Astrocyte (in vitro differentiated cells and primary cell): Measurements from ENCODE around the gene IQCN. TPM values are rescaled to one million over a fixed set of nuclear protein-coding genes. Genes with fewer than 3 reads are reported as not detected.

Experiments
- DNase-seq: peaks from one replicate; pipeline ENCODE4 v3.0.0-alpha.2; 2010; ENCODE audit warnings: low read depth
- FAIRE-seq: peaks from 2 replicates; lab custom pipeline; 2011; peaks lifted over from hg19 to GRCh38; lab: Jason Lieb, UNC
- H2AFZ ChIP-seq: 2 replicates; pipeline ENCODE4 v1.6.0; 2012; ENCODE audit warnings: low read depth, low read length, inconsistent platforms
- H3K27ac ChIP-seq: 2 replicates; pipeline ENCODE4 v1.5.1; 2011; ENCODE audit warnings: low read depth, low read length, inconsistent platforms
- H3K27me3 ChIP-seq: 2 replicates; pipeline ENCODE4 v1.6.0; 2011; ENCODE audit warnings: low read length, inconsistent platforms; ENCODE audit not compliant: insufficient read depth
- H3K36me3 ChIP-seq: 2 replicates; pipeline ENCODE4 v1.5.1; 2011; ENCODE audit warnings: low read length, inconsistent platforms; ENCODE audit not compliant: insufficient read depth
- H3K4me1 ChIP-seq: 2 replicates; pipeline ENCODE4 v1.5.1; 2011; ENCODE audit warnings: low read length, inconsistent platforms; ENCODE audit not compliant: insufficient read depth
- H3K4me2 ChIP-seq: 2 replicates; pipeline ENCODE4 v1.6.0; 2012; ENCODE audit warnings: low read length, inconsistent platforms
- H3K4me3 ChIP-seq: 2 replicates; pipeline ENCODE4 v1.5.1; 2011; ENCODE audit warnings: low read depth, mild to moderate bottlenecking, low read length, inconsistent platforms; ENCODE audit not compliant: insufficient read depth
- H3K79me2 ChIP-seq: 2 replicates; pipeline ENCODE4 v1.6.0; 2012; ENCODE audit warnings: mild to moderate bottlenecking, low read length, inconsistent platforms; ENCODE audit not compliant: insufficient read depth
- H3K9ac ChIP-seq: 2 replicates; pipeline ENCODE4 v1.6.0; 2012; ENCODE audit warnings: mild to moderate bottlenecking, low read length, inconsistent platforms
- H3K9me3 ChIP-seq: 2 replicates; pipeline ENCODE4 v1.5.1; 2012; ENCODE audit warnings: low read depth, mild to moderate bottlenecking, low read length, inconsistent platforms; ENCODE audit not compliant: insufficient read depth
- H4K20me1 ChIP-seq: 2 replicates; pipeline ENCODE4 v1.6.0; 2012; ENCODE audit warnings: low read length, inconsistent platforms; ENCODE audit not compliant: insufficient read depth
- H3K27ac Mint-ChIP-seq: one replicate; pipeline ENCODE4 v1.8.0; 2021; ENCODE audit warnings: mild to moderate bottlenecking, mixed read lengths; ENCODE audit not compliant: unreplicated experiment
- H3K27me3 Mint-ChIP-seq: one replicate; pipeline ENCODE4 v1.8.0; 2021; ENCODE audit warnings: low read depth, mixed read lengths; ENCODE audit not compliant: unreplicated experiment
- H3K36me3 Mint-ChIP-seq: one replicate; pipeline ENCODE4 v1.8.0; 2021; ENCODE audit warnings: low read depth, mixed read lengths; ENCODE audit not compliant: unreplicated experiment
- H3K4me1 Mint-ChIP-seq: one replicate; pipeline ENCODE4 v1.8.0; 2021; ENCODE audit warnings: low read depth, mixed read lengths; ENCODE audit not compliant: unreplicated experiment
- H3K4me3 Mint-ChIP-seq: one replicate; pipeline ENCODE4 v1.8.0; 2021; ENCODE audit warnings: mild to moderate bottlenecking, moderate library complexity, mixed read lengths; ENCODE audit not compliant: unreplicated experiment
- H3K9me3 Mint-ChIP-seq: one replicate; pipeline ENCODE4 v1.8.0; 2021; ENCODE audit warnings: mild to moderate bottlenecking, mixed read lengths; ENCODE audit not compliant: unreplicated experiment
- CTCF ChIP-seq: IDR thresholded peaks from 2 replicates; pipeline ENCODE4 v1.5.1; 2011; ENCODE audit warnings: low read depth, mild to moderate bottlenecking, inconsistent platforms, low read length, moderate library complexity; ENCODE audit not compliant: insufficient read depth
- EZH2 ChIP-seq: IDR thresholded peaks from 2 replicates; pipeline ENCODE4 v1.6.1; 2012; ENCODE audit warnings: mild to moderate bottlenecking, low read length, inconsistent platforms; ENCODE audit not compliant: insufficient read depth
- total RNA-seq: library from RNA; stranded (reverse); gene quantifications from 2 replicates; pipeline ENCODE4 v1.2.1, GENCODE V29; 2021

IQCN gene
- total RNA-seq, 1 donor from 2014 or later = 1.7 TPM

GRCh38 chr19:18219911-18220631 lies 54.2 kb downstream of the IQCN start:
- Mint-ChIP-seq H3K4me1 (peaks cover 7% of the 10 kb centered on the region), H3K4me3 (peak overlapping the region; percentile 45), H3K27me3 (peaks cover 21% of the 10 kb centered on the region), H3K9me3 (no peaks in the 10 kb centered on the region), H3K27ac (no peak overlapping the region), H3K36me3 (peaks cover 3% of the 10 kb centered on the region)
- no peak for FAIRE-seq
- Histone ChIP-seq H4K20me1 (no peaks in the 10 kb centered on the region), H3K9ac (no peak overlapping the region), H3K4me2 (no peak overlapping the region), H3K27ac (no peak overlapping the region), H3K9me3 (no peaks in the 10 kb centered on the region), H3K79me2 (no peaks in the 10 kb centered on the region), H3K27me3 (peaks cover 5% of the 10 kb centered on the region), H3K4me3 (no peak overlapping the region), H3K4me1 (peaks cover 9% of the 10 kb centered on the region), H2AFZ (no peak overlapping the region), H3K36me3 (no peaks in the 10 kb centered on the region)
- no peak for DNase-seq
- TF ChIP-seq CTCF (no peak), EZH2 (no peak)

- Mint-ChIP-seq H3K4me3 (no peak overlapping the region), H3K27me3 (peaks cover 18% of the 10 kb centered on the region), H3K4me1 (peaks cover 10% of the 10 kb centered on the region), H3K9me3 (no peaks in the 10 kb centered on the region), H3K27ac (no peak overlapping the region), H3K36me3 (peaks cover 3% of the 10 kb centered on the region)
- no peak for DNase-seq
- no peaks in the 10 kb centered on the region for H3K79me2 ChIP-seq
- no peaks in the 10 kb centered on the region for H4K20me1 ChIP-seq
- H3K4me1 ChIP-seq = peaks cover 6% of the 10 kb centered on the region
- no peak overlapping the region for H3K27ac ChIP-seq
- no peak overlapping the region for H3K4me3 ChIP-seq
- H2AFZ ChIP-seq = no peak overlapping the region
- FAIRE-seq = no peak
- TF ChIP-seq EZH2 = no peak
- no peak for TF ChIP-seq CTCF
- no peaks in the 10 kb centered on the region for H3K36me3 ChIP-seq
- no peaks in the 10 kb centered on the region for H3K9me3 ChIP-seq
- H3K9ac ChIP-seq = no peak overlapping the region
- H3K27me3 ChIP-seq = peaks cover 2% of the 10 kb centered on the region
- no peak overlapping the region for H3K4me2 ChIP-seq
These were observed 55.7 kb downstream of the IQCN start for GRCh38 chr19:18218600-18218999.

- no peak overlapping the region for H2AFZ ChIP-seq
- H3K79me2 ChIP-seq = no peaks in the 10 kb centered on the region
- no peak overlapping the region for H3K9ac ChIP-seq
- H3K27ac Mint-ChIP-seq = no peak overlapping the region
- TF ChIP-seq CTCF = no peak
- TF ChIP-seq EZH2 = no peak
- DNase-seq (no peak), FAIRE-seq (no peak)
- peaks cover 6% of the 10 kb centered on the region for H3K4me1 ChIP-seq
- H3K27ac ChIP-seq = no peak overlapping the region
- no peaks in the 10 kb centered on the region for H4K20me1 ChIP-seq
- H3K27me3 ChIP-seq = peaks cover 2% of the 10 kb centered on the region
- no peak overlapping the region for H3K4me3 Mint-ChIP-seq
- H3K9me3 Mint-ChIP-seq = no peaks in the 10 kb centered on the region
- H3K36me3 Mint-ChIP-seq = peaks cover 3% of the 10 kb centered on the region
- H3K4me1 Mint-ChIP-seq = peaks cover 10% of the 10 kb centered on the region
- peaks cover 18% of the 10 kb centered on the region for H3K27me3 Mint-ChIP-seq
- H3K4me3 ChIP-seq = no peak overlapping the region
- H3K9me3 ChIP-seq = no peaks in the 10 kb centered on the region
- H3K4me2 ChIP-seq = no peak overlapping the region
- H3K36me3 ChIP-seq = no peaks in the 10 kb centered on the region
These were observed 56.1 kb downstream of the IQCN start for GRCh38 chr19:18218159-18218558.
